GM10248 (cell line): ENCODE results near the gene FBXL17.

ENCODE experiments used
- CTCF ChIA-PET: fragments of 300-600 bp; sonication (Branson Sonifier 250); formaldehyde crosslinking; extraction: SDS; loops from one replicate; lab custom pipeline; 2021; ENCODE audit warnings: antibody characterized with exemption; lab: Yijun Ruan, JAX
- POLR2A ChIA-PET: fragments of 350-650 bp; sonication (Branson Sonifier 250); formaldehyde crosslinking; extraction: SDS; loops from one replicate; lab custom pipeline; 2020; ENCODE audit warnings: antibody characterized with exemption; lab: Yijun Ruan, JAX
- DNase-seq: peaks from one replicate; pipeline ENCODE4 v3.0.0; 2012; ENCODE audit errors: extremely low spot score
- CTCF ChIP-seq: IDR thresholded peaks from 2 replicates; pipeline ENCODE4 v1.5.1; 2012; ENCODE audit warnings: mild to moderate bottlenecking, low read depth; ENCODE audit errors: extremely low read depth, missing control alignments, control extremely low read depth

FBXL17 gene

GRCh38 chr5:108381954-108382783 is at the start of gene FBXL17:
FBXL17 (minus strand) TSS chr5:108382098.
- no peak for TF ChIP-seq CTCF
- CTCF ChIA-PET: interaction anchor here (1.0 to 2.0 kb wide), 4 partner anchors 15 to 122 kb away, joined by 4 to 10 read pairs (median 4); no protein-coding TSS in a partner anchor
- POLR2A ChIA-PET: interaction anchor here (1.1 kb wide), 1 partner anchor 347 kb away, joined by 3 read pairs; no protein-coding TSS in a partner anchor
- DNase-seq: peak; percentile 91

GRCh38 chr5:108430931-108431608 is 49.2 kb upstream of the FBXL17 start:
- POLR2A ChIA-PET: no interaction called here
- CTCF ChIA-PET: no interaction called here
- no peak for TF ChIP-seq CTCF

GRCh38 chr5:108421713-108422112 is 39.8 kb upstream of the FBXL17 start:
- POLR2A ChIA-PET: no interaction called here
- no peak for TF ChIP-seq CTCF
- CTCF ChIA-PET: interaction anchor here (0.9 kb wide), 1 partner anchor 11 kb away, joined by 3 read pairs; no protein-coding TSS in a partner anchor
- DNase-seq: no peak

More at GRCh38 chr5:108430931-108431608, 49.2 kb upstream of the FBXL17 start:
- no peak for DNase-seq

GRCh38 chr5:108420755-108421154 is 38.9 kb upstream of the FBXL17 start:
- ChIA-PET POLR2A (no interaction called here), CTCF (interaction anchor here (1.0 kb wide), 1 partner anchor 9 kb away, joined by 3 read pairs; no protein-coding TSS in a partner anchor)
- TF ChIP-seq CTCF: no peak
- no peak for DNase-seq

GRCh38 chr5:108420158-108420557 is 38.3 kb upstream of the FBXL17 start:
- no peak for TF ChIP-seq CTCF
- no peak for DNase-seq
- POLR2A ChIA-PET: no interaction called here
- CTCF ChIA-PET: interaction anchor here (1.0 kb wide), 1 partner anchor 10 kb away, joined by 3 read pairs; no protein-coding TSS in a partner anchor

GRCh38 chr5:108418197-108418596 is 36.3 kb upstream of the FBXL17 start:
- DNase-seq: no peak
- no peak for TF ChIP-seq CTCF
- POLR2A ChIA-PET: no interaction called here
- CTCF ChIA-PET: no interaction called here
